ENCODE data around the gene C22orf42. TPM values are rescaled to one million over a fixed set of nuclear protein-coding genes. Genes with fewer than 3 reads are reported as not detected.
"Not testable (repeated sequence)": the region's sequence is repeated elsewhere in the genome, so short reads cannot be mapped to it uniquely, and the experiment has no call there.

Gene C22orf42
- total RNA-seq, 2 donors from 2014 or later = not detected

DNA sequence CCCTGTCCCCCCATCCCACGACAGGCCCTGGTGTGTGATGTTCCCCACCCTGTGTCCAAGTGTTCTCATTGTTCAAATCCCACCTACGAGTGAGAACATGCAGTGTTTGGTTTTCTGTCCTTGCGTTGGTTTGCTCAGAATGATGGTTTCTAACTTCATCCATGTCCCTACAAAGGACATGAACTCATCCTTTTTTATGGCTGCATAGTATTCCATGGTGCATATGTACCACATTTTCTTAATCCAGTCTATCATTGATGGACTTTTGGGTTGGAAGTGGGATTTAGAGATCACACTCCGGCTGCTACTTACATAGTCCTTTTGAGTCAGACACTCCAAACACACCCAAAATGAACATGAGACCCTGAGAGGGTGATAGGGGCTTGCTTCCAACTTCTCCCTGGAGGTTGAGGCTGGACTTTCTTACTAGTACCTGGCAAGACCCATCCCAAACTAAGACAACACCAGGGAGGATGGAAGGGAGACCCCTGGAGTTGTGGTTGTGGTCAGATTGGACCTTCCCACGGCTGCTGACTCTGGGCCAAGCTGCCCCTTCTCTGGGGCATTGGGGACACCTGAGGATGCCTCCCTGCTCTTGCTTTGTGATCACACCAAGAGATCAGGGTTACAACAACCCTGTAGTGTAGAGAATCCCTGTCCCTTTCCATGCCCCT is 38.6 kb upstream of the C22orf42 start:
- H3K27ac Mint-ChIP-seq; ATAC-seq; H3K36me3 Mint-ChIP-seq; H3K9me3 Mint-ChIP-seq; DNase-seq (ENCODE audit: low spot score in 2 of 2): not testable (repeated sequence)

- not testable (repeated sequence) for ATAC-seq; H3K27ac Mint-ChIP-seq; H3K36me3 Mint-ChIP-seq; H3K9me3 Mint-ChIP-seq; DNase-seq (ENCODE audit: low spot score in 2 of 2)
These were observed 36.8 kb upstream of the C22orf42 start for GRCh38 chr22:32195900-32196299.

DNA sequence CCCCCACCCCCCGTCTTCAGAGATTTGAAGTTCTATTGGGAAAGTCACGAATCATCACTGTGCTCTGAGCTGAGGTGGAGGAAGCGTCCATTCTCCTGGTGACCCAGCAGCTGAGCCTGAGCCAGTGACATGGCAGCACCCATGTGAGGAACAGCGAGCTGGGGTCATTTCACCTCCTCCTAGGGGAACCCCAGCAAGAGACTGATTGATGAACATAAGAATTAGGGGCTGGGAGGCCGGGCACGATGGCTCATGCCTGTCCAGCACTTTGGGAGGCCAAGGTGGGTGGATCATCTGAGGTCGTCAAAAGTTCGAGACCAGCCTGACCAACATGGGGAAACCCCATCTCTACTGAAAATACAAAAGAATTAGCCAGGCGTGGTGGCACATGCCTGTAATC is 34.2 kb upstream of the C22orf42 start:
- not testable (repeated sequence) for H3K27ac Mint-ChIP-seq

GRCh38 chr22:32191021-32191420 is 31.9 kb upstream of the C22orf42 start:
- DNase-seq (ENCODE audit: low spot score in 2 of 2); H3K27ac Mint-ChIP-seq; ATAC-seq; H3K9me3 Mint-ChIP-seq; H3K36me3 Mint-ChIP-seq: not testable (repeated sequence)

More for the DNA sequence above, 34.2 kb upstream of the C22orf42 start:
- not testable (repeated sequence) for H3K9me3 Mint-ChIP-seq; H3K36me3 Mint-ChIP-seq; DNase-seq (ENCODE audit: low spot score in 2 of 2); ATAC-seq

DNA sequence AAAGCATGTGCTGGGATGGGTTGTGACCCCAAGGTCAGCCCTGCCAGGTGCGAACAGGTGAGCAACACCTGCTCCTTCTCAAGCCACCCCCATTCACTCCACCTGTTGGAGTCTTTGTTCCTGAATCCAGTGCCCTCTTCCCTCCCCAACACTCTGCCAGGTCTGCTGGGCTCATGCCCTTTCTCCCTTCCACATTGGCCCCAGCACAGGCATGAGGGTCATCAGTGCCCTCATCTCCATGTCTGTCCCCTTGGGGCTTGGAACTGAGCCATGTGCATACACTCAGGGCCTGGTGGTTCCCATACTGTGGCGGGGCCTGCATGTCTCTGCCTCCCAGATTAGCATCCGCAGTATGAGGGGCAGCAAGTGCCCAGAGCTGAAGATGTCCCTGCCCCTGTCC is 26.7 kb upstream of the C22orf42 start:
- no peak overlapping the region for H3K27ac Mint-ChIP-seq
- no peaks in the 10 kb centered on the region for H3K9me3 Mint-ChIP-seq
- no peaks in the 10 kb centered on the region for H3K36me3 Mint-ChIP-seq
- ATAC-seq = no peak
- no peak for DNase-seq (ENCODE audit: low spot score in 2 of 2)

GRCh38 chr22:32183625-32184024 is 24.5 kb upstream of the C22orf42 start:
- no peak for DNase-seq (ENCODE audit: low spot score in 2 of 2)
- ATAC-seq = no peak
- Mint-ChIP-seq H3K36me3 (no peaks in the 10 kb centered on the region), H3K27ac (no peak overlapping the region), H3K9me3 (no peaks in the 10 kb centered on the region)

GRCh38 chr22:32181043-32181442 is 21.9 kb upstream of the C22orf42 start:
- Mint-ChIP-seq H3K36me3 (no peaks in the 10 kb centered on the region), H3K9me3 (no peaks in the 10 kb centered on the region), H3K27ac (no peak overlapping the region)
- DNase-seq (ENCODE audit: low spot score in 2 of 2) (no peak), ATAC-seq (no peak)

GRCh38 chr22:32177221-32177765 is 18.2 kb upstream of the C22orf42 start:
- DNase-seq (ENCODE audit: low spot score in 2 of 2) (no peak), ATAC-seq (no peak)
- H3K36me3 Mint-ChIP-seq = no peaks in the 10 kb centered on the region
- H3K9me3 Mint-ChIP-seq = no peaks in the 10 kb centered on the region
- no peak overlapping the region for H3K27ac Mint-ChIP-seq

DNA sequence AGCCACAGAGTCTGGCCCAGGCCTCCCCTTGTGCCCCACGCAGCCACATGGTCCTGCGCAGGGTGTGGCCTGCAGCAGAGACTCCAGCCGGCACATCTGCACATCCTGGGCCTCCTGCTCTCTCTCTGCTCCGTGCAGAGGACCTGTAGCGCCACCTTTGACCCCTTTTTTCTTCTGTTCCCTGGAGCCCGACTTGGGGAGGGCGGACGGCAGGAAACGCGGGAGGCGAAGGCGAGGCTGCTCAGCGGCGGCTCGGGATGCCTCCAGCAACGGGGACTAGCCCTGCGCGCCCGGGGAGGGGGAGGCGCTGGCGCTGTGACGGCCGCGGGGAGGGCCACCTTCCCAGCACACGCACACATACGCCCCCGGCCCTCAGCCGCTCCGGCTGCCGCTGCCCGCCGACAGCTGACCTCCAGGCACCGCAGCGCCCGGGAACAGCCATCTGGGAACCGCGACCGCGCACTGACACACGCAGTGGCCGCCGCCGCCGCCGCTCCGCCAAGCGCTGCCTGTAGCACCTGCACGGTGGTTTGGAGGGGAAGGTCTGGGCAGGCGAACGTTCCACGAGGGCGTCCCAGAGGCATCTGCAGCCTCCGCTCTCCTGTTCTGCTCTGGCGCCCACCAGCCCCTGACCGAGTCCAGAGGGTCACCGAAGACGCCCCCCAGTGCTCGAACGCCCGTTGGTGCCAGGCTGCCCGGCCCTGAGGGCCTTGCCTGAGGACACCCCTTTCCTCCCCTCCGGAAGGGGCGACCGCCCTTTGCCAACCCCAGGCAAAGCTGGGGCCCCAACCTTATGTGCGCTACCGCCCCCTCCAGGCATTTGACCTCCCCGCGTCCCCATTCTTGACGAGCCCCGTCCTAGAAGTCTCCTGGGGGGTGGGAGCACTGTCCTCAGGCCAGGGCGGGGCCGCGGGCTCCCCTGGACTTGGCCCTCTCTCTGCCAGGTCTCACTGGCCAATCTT is 16.9 kb upstream of the C22orf42 start:
- ATAC-seq (peak in 1 of 2 donors; percentile 49), DNase-seq (ENCODE audit: low spot score in 2 of 2) (no peak)
- Mint-ChIP-seq H3K9me3 (no peaks in the 10 kb centered on the region), H3K27ac (no peak overlapping the region), H3K36me3 (no peaks in the 10 kb centered on the region)

GRCh38 chr22:32175115-32175514 is 16.0 kb upstream of the C22orf42 start:
- no peak overlapping the region for H3K27ac Mint-ChIP-seq
- DNase-seq (ENCODE audit: low spot score in 2 of 2) (no peak), ATAC-seq (no peak)
- H3K9me3 Mint-ChIP-seq = no peaks in the 10 kb centered on the region
- no peaks in the 10 kb centered on the region for H3K36me3 Mint-ChIP-seq

GRCh38 chr22:32165681-32166080 is 6.6 kb upstream of the C22orf42 start:
- no peak for DNase-seq (ENCODE audit: low spot score in 2 of 2)
- no peaks in the 10 kb centered on the region for H3K9me3 Mint-ChIP-seq
- ATAC-seq = no peak
- H3K27ac Mint-ChIP-seq = no peak overlapping the region
- H3K36me3 Mint-ChIP-seq = no peaks in the 10 kb centered on the region

DNA sequence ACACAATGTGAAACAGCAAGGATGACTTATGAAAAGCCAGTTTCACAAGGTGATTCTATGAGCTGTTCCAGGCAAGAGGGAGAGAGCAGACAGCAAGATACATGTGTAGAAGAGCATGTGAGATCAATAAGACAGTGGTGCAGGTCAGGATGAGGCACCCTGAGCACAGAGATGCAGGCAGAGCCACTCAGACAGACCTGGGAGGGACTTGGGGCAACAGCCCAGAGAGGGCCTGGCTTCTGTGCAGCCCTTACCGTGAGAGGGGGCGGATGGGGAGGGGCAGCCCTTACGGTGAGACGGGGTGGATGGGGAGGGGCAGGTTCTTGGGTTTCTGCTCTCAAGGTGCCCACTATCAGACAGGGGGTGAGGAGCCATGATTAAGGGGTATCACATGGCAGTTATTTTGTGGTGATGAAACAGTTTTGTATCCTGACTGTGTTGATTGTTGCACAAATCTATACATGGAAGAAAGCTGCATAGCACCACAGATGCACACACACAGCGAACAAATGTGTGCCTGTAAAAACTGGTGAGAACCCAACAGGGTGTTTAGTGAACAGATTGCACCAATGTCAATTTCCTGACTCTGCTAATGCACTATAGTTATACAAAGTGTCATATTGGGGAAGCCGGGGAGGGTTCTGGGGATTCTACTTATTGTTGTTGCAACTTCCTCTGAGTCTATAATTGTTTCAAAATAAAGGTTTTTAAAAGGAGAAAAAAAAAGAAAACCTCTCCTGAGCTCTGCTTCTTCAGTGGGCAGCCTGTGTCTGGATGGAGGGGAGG is 5.2 kb upstream of the C22orf42 start:
- Mint-ChIP-seq H3K9me3 (no peaks in the 10 kb centered on the region), H3K36me3 (no peaks in the 10 kb centered on the region), H3K27ac (no peak overlapping the region)
- no peak for DNase-seq (ENCODE audit: low spot score in 2 of 2)
- no peak for ATAC-seq

DNA sequence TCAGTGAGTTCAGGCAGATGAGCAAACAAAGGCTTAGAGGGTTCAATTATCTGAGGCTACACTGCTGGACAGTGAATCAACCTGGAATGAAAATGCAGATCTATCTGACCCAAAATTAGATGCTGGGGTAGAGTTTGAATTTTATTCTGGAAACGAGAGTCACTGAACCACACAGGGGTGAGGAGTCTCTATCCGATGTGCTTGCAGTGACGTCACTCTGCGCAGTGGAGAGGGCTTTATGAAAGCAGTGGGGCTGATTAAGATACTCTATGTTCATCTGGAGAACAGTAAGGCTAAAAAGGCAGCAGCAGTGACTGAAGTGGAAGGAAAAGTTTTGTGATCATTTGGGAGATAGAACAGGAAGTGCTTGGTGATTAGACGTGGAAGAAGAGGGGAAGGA is 1.3 kb upstream of the C22orf42 start:
- not testable (repeated sequence) for H3K9me3 Mint-ChIP-seq; ATAC-seq; DNase-seq (ENCODE audit: low spot score in 2 of 2); H3K36me3 Mint-ChIP-seq; H3K27ac Mint-ChIP-seq

DNA sequence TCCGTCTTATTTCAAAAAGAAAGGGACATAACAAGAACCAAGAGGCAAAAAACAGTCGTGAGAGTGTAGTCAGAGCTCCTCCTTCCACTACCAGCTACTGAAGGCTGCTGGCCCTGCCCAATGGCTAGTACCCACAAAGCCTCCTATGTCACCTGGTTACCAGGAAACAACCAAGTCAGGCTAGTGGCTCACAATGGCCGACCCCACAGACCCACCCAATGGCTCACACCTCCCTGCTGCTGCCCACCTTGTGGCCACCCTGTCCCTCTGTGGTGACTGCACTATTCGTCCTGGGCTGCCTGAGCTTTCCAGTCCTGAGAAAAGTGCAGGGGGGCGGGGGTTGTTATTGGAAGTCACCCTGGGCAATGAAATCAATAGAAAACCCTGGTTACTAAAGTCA is 1.5 kb downstream of the C22orf42 start:
- not testable (repeated sequence) for ATAC-seq

DNA sequence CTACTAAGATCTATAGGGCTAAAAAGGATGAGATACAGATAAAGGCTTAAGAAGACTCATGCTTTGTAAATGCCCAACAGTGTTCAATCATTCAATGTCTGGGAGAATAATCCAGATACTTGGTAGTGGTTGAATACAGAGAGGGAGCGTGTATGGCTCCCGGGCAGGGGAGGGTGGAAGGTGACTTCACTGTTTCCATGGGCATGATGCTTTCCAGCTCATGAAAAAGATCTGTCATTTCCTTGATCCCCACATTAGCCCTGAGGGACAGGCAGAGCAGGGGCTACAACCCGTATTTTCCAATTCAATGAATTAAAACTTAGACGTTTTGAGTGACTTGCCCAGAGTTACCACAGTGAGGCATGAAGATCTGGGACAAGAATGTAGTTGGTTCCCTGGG is 4.4 kb downstream of the C22orf42 start:
- not testable (repeated sequence) for ATAC-seq; H3K27ac Mint-ChIP-seq; DNase-seq (ENCODE audit: low spot score in 2 of 2); H3K9me3 Mint-ChIP-seq; H3K36me3 Mint-ChIP-seq

More for the DNA sequence above, 1.5 kb downstream of the C22orf42 start:
- DNase-seq (ENCODE audit: low spot score in 2 of 2); H3K36me3 Mint-ChIP-seq; H3K27ac Mint-ChIP-seq; H3K9me3 Mint-ChIP-seq: not testable (repeated sequence)

- DNase-seq (ENCODE audit: low spot score in 2 of 2); H3K36me3 Mint-ChIP-seq; ATAC-seq; H3K9me3 Mint-ChIP-seq: not testable (repeated sequence)
- H3K27ac Mint-ChIP-seq = peak overlapping the region in 1 of 2 donors; percentile 33
These were observed 7.5 kb downstream of the C22orf42 start for GRCh38 chr22:32151641-32152040.

Measured in activated naive CD4-positive, alpha-beta T cell treated with anti-CD3 and anti-CD28 coated beads, Interleukin-2, amount 50 U/mL, for 72 hours (primary cell).